Mononuclear cell (primary cell): ENCODE results near the gene MAP2K3. TPM values are rescaled to one million over a fixed set of nuclear protein-coding genes. Genes with fewer than 3 reads are reported as not detected.

Source experiments
- H3K27me3 ChIP-seq: 2 replicates; pipeline ENCODE4 v1.6.0; 2011; ENCODE audit warnings: low read length, control low read depth; ENCODE audit not compliant: insufficient read depth
- H3K4me1 ChIP-seq: 2 replicates; pipeline ENCODE4 v1.5.1; 2011; ENCODE audit warnings: mild to moderate bottlenecking, low read length, control low read depth; ENCODE audit not compliant: insufficient read depth
- H3K4me3 ChIP-seq: 2 replicates; pipeline ENCODE4 v1.5.1; 2011; ENCODE audit warnings: mild to moderate bottlenecking, low read length, moderate library complexity
- H3K9me3 ChIP-seq: 2 replicates; pipeline ENCODE4 v1.5.1; 2011; ENCODE audit warnings: low read depth, mild to moderate bottlenecking, control low read depth, low read length
- total RNA-seq: library from RNA; depleted of rRNA; stranded (reverse); fragments of >200 nt; gene quantifications from one replicate; pipeline ENCODE4 v1.2.3, GENCODE V29; 2012

MAP2K3 gene
- total RNA-seq, 1 donor, result 57.4 TPM

DNA sequence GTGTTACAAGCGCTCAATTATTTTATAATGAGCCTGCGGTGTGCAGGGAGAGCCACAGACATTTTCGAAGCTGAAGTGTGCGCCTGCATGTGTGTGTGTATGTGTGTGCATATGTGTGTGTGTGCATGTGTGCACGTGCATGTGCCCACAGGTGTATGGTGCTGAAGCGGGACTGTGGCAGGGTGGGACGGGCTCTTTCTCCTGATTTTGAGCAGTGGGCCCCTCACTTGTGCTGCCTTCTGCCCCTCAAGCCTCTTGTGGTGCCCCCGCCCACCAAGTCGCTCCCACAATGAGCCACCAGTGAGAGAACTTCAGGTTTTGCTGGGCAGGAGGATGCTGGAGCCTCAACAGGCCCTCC is 75.0 kb downstream of the MAP2K3 start:
- H3K27me3 ChIP-seq, result no peaks in the 10 kb centered on the region

DNA sequence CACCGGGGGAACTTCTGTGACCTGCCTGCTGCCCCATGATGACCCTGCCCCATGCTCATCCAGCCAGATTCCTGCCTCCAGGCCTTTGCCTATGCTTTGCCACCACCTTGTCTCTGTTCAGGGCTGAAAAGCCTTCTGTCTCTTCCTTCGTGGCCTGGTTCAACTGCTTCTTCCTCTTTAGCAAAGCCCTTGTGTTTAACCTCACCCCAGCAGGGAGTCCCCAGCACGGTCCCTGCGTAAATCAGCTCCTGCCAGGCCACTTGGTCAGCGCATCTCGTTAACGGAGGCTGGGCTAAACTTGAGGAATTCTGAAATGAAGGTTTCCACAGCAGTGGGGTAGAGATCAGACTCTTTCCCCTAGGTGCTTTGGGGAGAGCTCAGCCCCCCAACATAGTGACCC is 75.5 kb downstream of the MAP2K3 start:
- Histone ChIP-seq H3K9me3 (no peaks in the 10 kb centered on the region), H3K27me3 (no peaks in the 10 kb centered on the region), H3K4me3 (no peak overlapping the region), H3K4me1 (no peaks in the 10 kb centered on the region)

More for the DNA sequence above, 75.0 kb downstream of the MAP2K3 start:
- Histone ChIP-seq H3K4me1 (no peaks in the 10 kb centered on the region), H3K4me3 (no peak overlapping the region), H3K9me3 (no peaks in the 10 kb centered on the region)

DNA sequence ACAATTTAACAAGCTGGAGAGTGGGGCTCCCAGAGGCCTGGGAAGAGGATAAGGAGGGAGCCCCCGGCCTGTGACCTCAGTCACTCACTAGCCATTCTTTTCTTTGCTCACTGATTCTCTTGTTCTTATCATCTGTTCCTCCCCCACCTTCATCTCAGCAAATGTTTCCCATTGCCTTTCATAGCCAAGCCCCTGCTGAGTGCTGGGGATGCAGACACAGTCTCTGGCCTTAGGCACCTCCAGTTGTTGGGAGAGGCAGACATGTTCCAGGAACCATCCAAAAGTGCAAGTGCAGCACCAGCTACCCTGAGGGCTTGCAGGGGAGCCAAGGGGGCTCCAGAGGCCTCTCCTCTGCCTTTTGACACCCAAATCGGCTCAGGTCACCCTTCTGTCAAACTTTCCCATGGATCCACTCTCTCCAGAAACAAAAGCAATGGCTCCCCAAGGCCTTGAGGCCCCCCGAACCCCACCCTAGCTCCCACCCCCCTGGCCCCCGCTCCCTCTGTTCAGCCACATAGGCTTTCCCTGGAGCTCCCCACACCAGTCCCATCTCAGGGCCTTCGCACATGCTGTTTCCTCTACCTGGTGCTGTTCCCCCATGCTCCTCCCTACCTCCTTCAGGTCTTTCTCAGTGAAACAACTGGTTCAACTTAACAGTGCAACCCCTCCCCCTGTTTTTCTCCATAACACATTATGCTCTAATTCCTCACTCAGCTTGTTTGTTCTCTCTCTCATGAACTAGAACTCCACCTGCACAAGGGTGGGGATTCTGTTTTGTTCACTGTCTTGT is 76.7 kb downstream of the MAP2K3 start:
- Histone ChIP-seq H3K27me3 (no peaks in the 10 kb centered on the region), H3K4me3 (no peak overlapping the region), H3K9me3 (no peaks in the 10 kb centered on the region), H3K4me1 (no peaks in the 10 kb centered on the region)

DNA sequence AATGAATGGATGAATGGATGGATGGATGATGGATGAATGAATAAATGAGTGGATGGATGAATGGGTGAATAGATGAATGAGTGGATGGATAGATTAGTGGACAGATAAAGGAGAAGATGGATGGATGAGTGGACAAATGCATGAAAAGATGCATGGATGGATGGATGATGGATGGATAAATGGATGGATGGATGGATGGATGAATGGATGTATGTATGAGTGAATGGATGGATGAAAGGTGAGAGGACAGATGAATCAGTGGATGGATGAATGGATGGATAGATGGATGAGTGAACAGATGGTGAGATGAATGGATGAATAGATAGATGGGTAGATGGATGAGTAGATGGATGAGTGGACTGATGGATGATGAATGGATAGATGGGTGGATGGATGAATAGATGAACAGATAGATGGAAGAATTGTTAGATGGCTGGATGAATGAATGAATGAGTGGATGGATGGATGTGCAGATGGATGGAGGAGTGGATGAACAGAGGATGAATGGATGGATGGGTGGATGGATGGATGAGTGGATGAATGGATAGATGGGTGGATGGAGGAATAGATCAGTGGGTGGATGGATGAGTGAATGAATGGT is 77.9 kb downstream of the MAP2K3 start:
- Histone ChIP-seq H3K27me3 (no peaks in the 10 kb centered on the region), H3K4me1 (no peaks in the 10 kb centered on the region), H3K9me3 (no peaks in the 10 kb centered on the region)

DNA sequence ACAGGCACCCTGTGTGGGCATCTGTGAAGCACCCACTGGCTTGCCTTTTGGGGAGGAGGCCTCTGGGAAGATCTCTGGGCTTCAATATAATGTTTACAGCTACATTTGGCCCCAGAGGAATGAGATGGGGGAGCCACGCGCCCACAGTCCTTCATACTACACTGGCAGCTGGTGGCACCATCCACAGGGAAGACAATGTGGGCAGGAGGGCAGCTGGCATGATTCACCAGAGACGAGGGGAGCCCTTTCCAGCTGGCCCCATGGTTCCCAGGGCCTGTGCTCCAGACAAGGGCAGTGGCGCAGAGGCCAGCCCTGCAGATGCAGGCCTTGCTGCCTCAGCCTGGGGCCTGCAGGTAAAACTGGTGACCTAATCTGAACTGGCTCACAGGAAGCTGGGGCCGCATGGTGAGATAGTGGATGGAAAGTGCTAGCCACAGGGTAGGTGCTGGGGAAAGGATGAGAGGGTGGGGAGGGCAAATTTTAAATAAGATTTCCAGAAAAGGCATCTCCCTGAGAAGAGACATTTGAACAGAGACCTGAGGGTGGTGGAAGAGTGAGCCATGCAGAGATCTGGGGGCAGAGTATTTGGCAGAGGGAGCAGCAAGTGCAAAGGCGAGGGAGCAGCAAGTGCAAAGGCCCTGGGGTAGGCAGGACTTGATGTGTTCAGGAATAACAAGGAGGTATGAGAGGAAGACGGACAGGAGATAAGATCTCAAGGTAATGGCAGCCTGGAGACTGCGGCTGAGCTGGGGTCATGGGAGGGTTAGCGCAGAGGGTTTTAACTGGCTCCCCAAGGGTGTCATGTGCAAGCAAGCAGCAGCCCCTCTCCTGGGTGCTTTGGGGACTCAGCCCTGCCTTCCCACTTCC is 79.5 kb downstream of the MAP2K3 start:
- no peaks in the 10 kb centered on the region for H3K27me3 ChIP-seq
- H3K9me3 ChIP-seq, result no peaks in the 10 kb centered on the region
- no peaks in the 10 kb centered on the region for H3K4me1 ChIP-seq
- H3K4me3 ChIP-seq, result no peak overlapping the region

More for the DNA sequence above, 77.9 kb downstream of the MAP2K3 start:
- no peak overlapping the region for H3K4me3 ChIP-seq

Other genes with a start within 250 kb of the MAP2K3 start
- gene USP22, start 241.7 kb upstream of the MAP2K3 start, total RNA-seq, result 129 TPM
- gene DHRS7B, start 157.7 kb upstream of the MAP2K3 start, total RNA-seq, result 5.8 TPM
- gene TMEM11, start 70.5 kb upstream of the MAP2K3 start, total RNA-seq, result 15.8 TPM
- gene NATD1, start 31.3 kb upstream of the MAP2K3 start, total RNA-seq, result 3.3 TPM
- 0.10 TPM for gene KCNJ12, start 91.6 kb downstream of the MAP2K3 start, total RNA-seq